D721Med (cell line): ENCODE measurements around the gene CNFN.

Experiments
- DNase-seq: peaks from one replicate; pipeline ENCODE4 v3.0.0; 2011; ENCODE audit warnings: low spot score; ENCODE audit not compliant: insufficient read length
- FAIRE-seq: peaks from 2 replicates; lab custom pipeline; 2011; peaks lifted over from hg19 to GRCh38; lab: Jason Lieb, UNC
- CTCF ChIP-seq: IDR thresholded peaks from 2 replicates; pipeline ENCODE4 v1.5.1; 2012; ENCODE audit warnings: mild to moderate bottlenecking, control low read depth; ENCODE audit not compliant: insufficient read depth; ENCODE audit errors: missing control alignments

CNFN gene

GRCh38 chr19:42366673-42367072 is 23.4 kb downstream of the CNFN start:
- FAIRE-seq (no peak), DNase-seq (no peak)
- no peak for TF ChIP-seq CTCF

GRCh38 chr19:42363614-42364346 is 26.3 kb downstream of the CNFN start:
- no peak for TF ChIP-seq CTCF
- DNase-seq = no peak

GRCh38 chr19:42362891-42363440 is 27.1 kb downstream of the CNFN start:
- DNase-seq (no peak), FAIRE-seq (no peak)
- no peak for TF ChIP-seq CTCF

More at GRCh38 chr19:42363614-42364346, 26.3 kb downstream of the CNFN start:
- no peak for FAIRE-seq

GRCh38 chr19:42362342-42362741 is 27.8 kb downstream of the CNFN start:
- DNase-seq (no peak), FAIRE-seq (no peak)
- TF ChIP-seq CTCF = no peak

GRCh38 chr19:42361545-42361910 is 28.6 kb downstream of the CNFN start:
- FAIRE-seq = no peak
- no peak for TF ChIP-seq CTCF
- DNase-seq = no peak

- no peak for TF ChIP-seq CTCF
- FAIRE-seq = no peak
- DNase-seq = no peak
Measured at GRCh38 chr19:42360787-42361544, 29.1 kb downstream of the CNFN start.

GRCh38 chr19:42357290-42357689 is 32.8 kb downstream of the CNFN start:
- TF ChIP-seq CTCF = no peak
- DNase-seq = no peak
- FAIRE-seq = no peak
